UCSD-AML1 (cell line): ENCODE results near the gene ATOH8.
A peak's percentile ranks its signal among the peaks of the same experiment; 100 is the strongest.
"Not testable (repeated sequence)": the region's sequence is repeated elsewhere in the genome, so short reads cannot be mapped to it uniquely, and the experiment has no call there.

Experiments used
- DNase-seq: peaks from one replicate; lab custom pipeline; 2025; ENCODE audit not compliant: unreplicated experiment; lab: John Stamatoyannopoulos, UW

Gene ATOH8

DNA sequence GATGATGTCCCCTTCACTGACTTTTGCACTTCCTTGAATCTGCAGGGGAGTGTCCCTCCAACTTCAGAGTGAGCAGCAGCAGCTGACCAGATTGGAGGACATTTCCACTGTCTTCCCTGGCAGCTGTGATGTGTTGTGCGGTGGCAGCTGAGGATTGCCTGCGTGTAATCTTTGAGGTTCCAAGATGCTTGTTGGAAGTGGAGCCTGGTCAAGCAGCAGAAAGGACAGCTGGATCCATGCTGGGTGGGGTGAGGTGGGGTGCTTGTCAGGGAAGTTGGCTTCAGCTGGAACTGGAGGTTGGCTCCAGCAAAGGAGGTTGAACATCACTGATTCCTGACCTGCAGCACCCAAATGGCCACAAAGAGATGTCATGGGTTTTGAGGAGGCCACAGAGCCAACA, 70.2 kb downstream of the ATOH8 start:
- DNase-seq: no peak

DNA sequence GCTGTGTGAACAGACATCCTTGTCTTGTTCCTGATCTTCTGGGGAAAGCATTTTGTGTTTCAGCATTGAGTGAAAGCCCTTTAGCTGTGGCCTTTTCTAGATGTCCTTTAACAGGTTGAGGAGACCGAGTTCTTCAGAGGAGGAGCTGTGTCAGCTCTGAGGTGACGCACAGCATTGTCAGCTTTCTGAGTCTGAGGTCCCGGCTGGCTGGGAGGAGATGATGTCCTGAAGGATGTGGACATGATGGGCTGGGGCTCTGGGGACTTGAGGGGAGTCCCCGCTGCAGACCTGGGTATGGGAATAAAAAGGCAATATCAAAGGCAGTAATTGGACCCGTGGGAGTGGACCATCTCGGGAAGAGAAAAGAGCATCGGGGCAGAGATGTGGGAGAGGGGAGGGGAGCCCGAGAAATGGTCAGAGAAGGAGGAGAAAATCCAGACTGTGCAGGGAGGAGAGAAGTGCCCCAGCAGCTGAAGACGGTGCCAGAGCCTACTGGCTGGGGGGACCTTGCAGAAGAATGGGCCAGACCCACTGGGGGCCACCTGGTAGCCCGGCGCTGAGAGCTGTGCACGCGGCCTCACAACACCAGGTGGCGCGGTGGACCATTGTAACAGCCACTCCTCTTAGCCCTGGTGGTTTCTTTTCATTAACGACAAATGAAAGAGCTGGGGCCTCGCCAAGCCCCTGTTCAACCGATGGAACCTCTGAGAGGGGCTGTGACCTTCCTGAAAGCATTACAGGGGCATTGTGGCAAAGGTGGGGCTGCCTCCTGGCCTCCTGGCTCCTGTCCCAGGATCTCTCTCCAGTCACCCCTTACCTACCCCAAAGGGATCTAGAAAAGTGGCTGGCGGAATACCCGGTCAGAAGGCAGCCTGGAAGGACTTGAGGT, 73.4 kb downstream of the ATOH8 start:
- peak; percentile 72 for DNase-seq

DNA sequence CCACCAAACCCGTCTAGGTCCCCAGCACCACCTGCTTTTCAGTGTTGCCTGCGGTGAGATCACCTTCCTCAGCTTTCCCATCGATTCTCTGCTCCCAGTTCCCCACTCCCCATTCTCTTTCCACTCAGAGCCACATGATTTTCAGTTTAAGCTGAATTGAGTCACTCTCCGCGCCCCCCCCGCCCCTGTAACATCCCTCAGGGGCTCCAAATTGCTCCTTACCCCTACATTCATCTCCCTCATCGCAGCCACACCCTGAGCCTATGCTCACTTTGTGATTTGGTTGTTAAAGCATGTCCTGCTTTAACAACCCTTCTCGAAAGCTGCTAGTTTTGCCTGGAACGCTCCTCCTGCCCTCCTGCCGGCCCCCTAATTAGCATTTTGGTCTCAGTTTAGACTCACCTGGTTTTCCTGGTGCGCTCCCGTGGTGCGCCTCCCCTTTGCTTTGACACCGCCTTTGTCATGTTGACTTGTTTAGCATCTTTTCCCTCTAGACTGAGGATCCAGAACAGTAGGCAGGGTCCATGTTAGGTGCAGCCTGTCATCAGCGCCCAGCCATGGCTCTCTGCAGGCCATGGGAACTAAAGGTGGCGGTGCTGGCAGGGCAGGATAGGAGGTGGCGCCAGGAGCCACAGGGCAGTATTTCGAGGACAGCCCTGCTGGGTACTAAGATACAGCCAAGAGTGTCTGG, 74.2 kb downstream of the ATOH8 start:
- no peak for DNase-seq

DNA sequence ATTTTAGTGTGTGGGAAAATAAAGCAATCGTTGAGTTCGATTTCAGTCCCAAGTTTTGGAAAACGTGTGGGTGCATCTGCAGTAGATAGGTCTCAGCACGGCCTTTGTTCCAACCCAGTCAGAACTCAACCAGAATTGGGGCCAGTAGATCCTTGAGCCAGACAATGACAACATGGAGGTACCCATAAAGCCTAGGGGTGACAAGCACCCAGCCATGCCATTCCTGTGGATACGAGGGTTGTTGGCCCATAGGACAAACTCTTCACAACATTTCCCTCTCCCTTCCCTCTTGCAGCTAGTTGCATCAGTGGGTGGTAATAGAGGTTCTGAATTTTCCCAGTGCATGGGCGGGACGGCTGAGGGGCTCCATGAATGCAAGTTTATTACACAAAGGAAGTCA, 74.9 kb downstream of the ATOH8 start:
- DNase-seq: no peak

DNA sequence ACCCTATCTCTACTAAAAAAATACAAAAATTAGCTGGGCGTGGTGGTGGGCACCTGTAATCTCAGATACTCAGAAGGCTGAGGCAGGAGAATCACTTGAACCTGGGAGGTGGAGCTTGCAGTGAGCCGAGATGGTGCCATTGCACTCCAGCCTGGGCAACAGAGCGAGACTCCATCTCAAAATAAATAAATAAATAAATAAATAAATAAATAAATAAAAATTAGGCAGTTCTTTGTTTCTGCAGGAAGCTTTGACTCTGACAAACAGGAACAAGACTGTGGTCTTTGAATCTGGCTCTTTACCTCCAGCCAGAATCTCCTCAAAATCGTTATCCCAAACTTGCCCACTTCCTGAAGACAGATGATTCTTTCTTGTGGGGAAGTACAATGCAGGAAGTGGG, 75.6 kb downstream of the ATOH8 start:
- DNase-seq: not testable (repeated sequence)

DNA sequence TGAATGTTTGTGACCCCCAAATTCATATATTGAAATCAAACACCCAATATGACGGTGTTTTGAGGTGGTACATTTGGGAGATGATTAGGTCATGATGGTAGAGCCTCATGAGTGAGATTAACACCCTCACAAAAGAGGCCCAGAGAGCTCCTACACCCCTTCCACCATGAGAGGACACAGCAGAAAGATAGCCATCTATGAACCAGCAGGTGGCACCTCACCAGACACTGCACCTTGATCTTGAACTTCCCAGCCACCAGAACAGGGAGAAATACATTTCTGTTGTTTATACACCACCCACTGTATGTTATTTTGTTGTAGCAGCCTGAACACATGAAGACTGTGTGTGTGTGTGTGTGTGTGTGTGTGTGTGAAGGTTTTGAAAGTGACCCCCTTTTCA, 76.9 kb downstream of the ATOH8 start:
- no peak for DNase-seq

DNA sequence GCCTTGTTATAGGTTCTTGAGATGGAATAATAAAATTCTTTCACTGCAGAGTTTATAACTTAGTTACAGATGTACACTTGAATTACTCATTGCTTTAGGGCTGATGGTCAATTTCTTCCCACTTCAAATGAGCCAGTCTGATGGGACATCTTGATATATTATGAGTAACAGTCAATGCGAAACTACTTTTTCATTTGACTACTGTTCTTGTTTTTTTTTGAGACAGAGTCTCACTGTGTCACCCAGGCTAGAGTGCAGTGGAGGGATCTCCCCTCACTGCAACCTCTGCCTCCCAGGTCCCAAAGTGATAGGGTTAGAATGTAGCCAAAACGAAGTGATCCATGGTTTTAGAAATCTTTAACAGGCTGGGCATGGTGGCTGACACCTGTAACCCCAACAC, 77.9 kb downstream of the ATOH8 start:
- no peak for DNase-seq

DNA sequence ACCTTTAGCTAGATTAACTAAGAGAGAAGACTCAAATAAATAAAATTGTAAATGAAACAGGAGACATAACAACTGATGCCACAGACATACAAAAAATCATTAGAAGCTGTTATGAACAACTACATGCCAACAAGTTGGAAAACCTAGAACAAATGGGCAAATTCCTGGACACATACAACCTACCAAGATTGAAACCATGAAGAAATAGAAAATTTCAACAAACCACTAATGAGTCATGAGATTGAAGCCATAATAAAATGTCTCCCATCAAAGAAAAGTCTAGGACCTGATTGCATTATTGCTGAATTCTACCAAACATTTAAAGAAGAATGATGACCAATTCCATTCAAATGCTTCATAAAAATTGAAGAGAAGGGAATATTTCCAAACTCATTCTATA, 80.7 kb downstream of the ATOH8 start:
- no peak for DNase-seq
